ENCODE data around the gene PLXNB3. TPM values are rescaled to one million over a fixed set of nuclear protein-coding genes. Genes with fewer than 3 reads are reported as not detected.

Gene PLXNB3
- 2.7 and 4.3 TPM in 2 replicates for total RNA-seq

GRCh38 chrX:153763989-153764755 is at the start of gene PLXNB3:
PLXNB3 (plus strand) TSS chrX:153764249; CDS start chrX:153765536, 1,287 bp downstream.
- no peaks in the 10 kb centered on the region for H3K27me3 ChIP-seq (ENCODE audit: insufficient read depth, low read length)
- peaks cover 5% of the 10 kb centered on the region for H3K4me1 ChIP-seq (ENCODE audit: insufficient read depth, low read length)
- no peaks in the 10 kb centered on the region for H3K36me3 ChIP-seq (ENCODE audit: insufficient read depth, low read length)
- DNase-seq (ENCODE audit: insufficient read length, low spot score, missing footprints), result peak; percentile 98
- H3K4me3 ChIP-seq (ENCODE audit: insufficient read depth, low read length), result peak within 1 kb of the TSS; percentile 70
- H3K79me2 ChIP-seq (ENCODE audit: insufficient read depth, low read length), result peaks cover 6% of the 10 kb centered on the region
- TF ChIP-seq CTCF (IDR thresholded peaks at IDR 0.05; ENCODE audit: extremely low read depth, low read depth, low read length), result peak; percentile 77
- peaks cover 9% of the 10 kb centered on the region for H4K20me1 ChIP-seq (ENCODE audit: insufficient read depth, low read length)
- peak within 1 kb of the TSS; percentile 74 for H3K4me2 ChIP-seq (ENCODE audit: insufficient read depth, low read length)
- H3K27ac ChIP-seq (ENCODE audit: low read depth, low read length), result no peak within 1 kb of the TSS
- H3K9me3 ChIP-seq (ENCODE audit: low read depth, low read length), result no peaks in the 10 kb centered on the region
- peak within 1 kb of the TSS; percentile 37 for H2AFZ ChIP-seq (ENCODE audit: low read length)

GRCh38 chrX:153714256-153714655 is 49.8 kb upstream of the PLXNB3 start:
- no peak overlapping the region for H2AFZ ChIP-seq (ENCODE audit: low read length)
- DNase-seq (ENCODE audit: insufficient read length, low spot score, missing footprints), result no peak
- no peak overlapping the region for H3K4me3 ChIP-seq (ENCODE audit: insufficient read depth, low read length)
- H3K9me3 ChIP-seq (ENCODE audit: low read depth, low read length), result no peaks in the 10 kb centered on the region
- no peak overlapping the region for H3K4me2 ChIP-seq (ENCODE audit: insufficient read depth, low read length)
- no peaks in the 10 kb centered on the region for H3K27me3 ChIP-seq (ENCODE audit: insufficient read depth, low read length)
- H3K79me2 ChIP-seq (ENCODE audit: insufficient read depth, low read length), result peaks cover 11% of the 10 kb centered on the region
- no peak for TF ChIP-seq CTCF (IDR thresholded peaks at IDR 0.05; ENCODE audit: extremely low read depth, low read depth, low read length)
- H3K36me3 ChIP-seq (ENCODE audit: insufficient read depth, low read length), result peaks cover 29% of the 10 kb centered on the region
- no peak overlapping the region for H3K27ac ChIP-seq (ENCODE audit: low read depth, low read length)
- no peaks in the 10 kb centered on the region for H3K4me1 ChIP-seq (ENCODE audit: insufficient read depth, low read length)
- H4K20me1 ChIP-seq (ENCODE audit: insufficient read depth, low read length), result peaks cover 7% of the 10 kb centered on the region

GRCh38 chrX:153717445-153717844 is 46.6 kb upstream of the PLXNB3 start:
- no peak for TF ChIP-seq CTCF (IDR thresholded peaks at IDR 0.05; ENCODE audit: extremely low read depth, low read depth, low read length)
- peaks cover 35% of the 10 kb centered on the region for H3K79me2 ChIP-seq (ENCODE audit: insufficient read depth, low read length)
- no peak overlapping the region for H3K4me3 ChIP-seq (ENCODE audit: insufficient read depth, low read length)
- peaks cover 5% of the 10 kb centered on the region for H3K4me1 ChIP-seq (ENCODE audit: insufficient read depth, low read length)
- DNase-seq (ENCODE audit: insufficient read length, low spot score, missing footprints), result no peak
- H2AFZ ChIP-seq (ENCODE audit: low read length), result no peak overlapping the region
- H4K20me1 ChIP-seq (ENCODE audit: insufficient read depth, low read length), result peaks cover 10% of the 10 kb centered on the region
- no peaks in the 10 kb centered on the region for H3K27me3 ChIP-seq (ENCODE audit: insufficient read depth, low read length)
- no peaks in the 10 kb centered on the region for H3K9me3 ChIP-seq (ENCODE audit: low read depth, low read length)
- no peak overlapping the region for H3K27ac ChIP-seq (ENCODE audit: low read depth, low read length)
- peaks cover 44% of the 10 kb centered on the region for H3K36me3 ChIP-seq (ENCODE audit: insufficient read depth, low read length)
- H3K4me2 ChIP-seq (ENCODE audit: insufficient read depth, low read length), result no peak overlapping the region

- Histone ChIP-seq H3K36me3 (ENCODE audit: insufficient read depth, low read length) (peaks cover 35% of the 10 kb centered on the region), H3K4me1 (ENCODE audit: insufficient read depth, low read length) (peaks cover 11% of the 10 kb centered on the region), H2AFZ (ENCODE audit: low read length) (no peak overlapping the region), H3K27me3 (ENCODE audit: insufficient read depth, low read length) (no peaks in the 10 kb centered on the region), H3K4me3 (ENCODE audit: insufficient read depth, low read length) (no peak overlapping the region), H3K4me2 (ENCODE audit: insufficient read depth, low read length) (no peak overlapping the region), H4K20me1 (ENCODE audit: insufficient read depth, low read length) (peaks cover 17% of the 10 kb centered on the region), H3K79me2 (ENCODE audit: insufficient read depth, low read length) (peaks cover 42% of the 10 kb centered on the region), H3K27ac (ENCODE audit: low read depth, low read length) (no peak overlapping the region), H3K9me3 (ENCODE audit: low read depth, low read length) (no peaks in the 10 kb centered on the region)
- no peak for TF ChIP-seq CTCF (IDR thresholded peaks at IDR 0.05; ENCODE audit: extremely low read depth, low read depth, low read length)
- DNase-seq (ENCODE audit: insufficient read length, low spot score, missing footprints), result no peak
Measured at GRCh38 chrX:153719238-153719637, 44.8 kb upstream of the PLXNB3 start.
